GM10248 (cell line): ENCODE measurements around the gene PPP5C.
"Not testable (repeated sequence)": the region's sequence is repeated elsewhere in the genome, so short reads cannot be mapped to it uniquely, and the experiment has no call there.

Source experiments
- CTCF ChIA-PET: fragments of 300-600 bp; sonication (Branson Sonifier 250); formaldehyde crosslinking; extraction: SDS; loops from one replicate; lab custom pipeline; 2021; ENCODE audit warnings: antibody characterized with exemption; lab: Yijun Ruan, JAX
- POLR2A ChIA-PET: fragments of 350-650 bp; sonication (Branson Sonifier 250); formaldehyde crosslinking; extraction: SDS; loops from one replicate; lab custom pipeline; 2020; ENCODE audit warnings: antibody characterized with exemption; lab: Yijun Ruan, JAX
- DNase-seq: peaks from one replicate; pipeline ENCODE4 v3.0.0; 2012; ENCODE audit errors: extremely low spot score
- TF ChIP-seq, protein P1 (sequence below): IDR thresholded peaks from 2 replicates; pipeline ENCODE4 v1.5.1; 2012; ENCODE audit warnings: mild to moderate bottlenecking, low read depth; ENCODE audit errors: extremely low read depth, missing control alignments, control extremely low read depth

The PPP5C gene

DNA sequence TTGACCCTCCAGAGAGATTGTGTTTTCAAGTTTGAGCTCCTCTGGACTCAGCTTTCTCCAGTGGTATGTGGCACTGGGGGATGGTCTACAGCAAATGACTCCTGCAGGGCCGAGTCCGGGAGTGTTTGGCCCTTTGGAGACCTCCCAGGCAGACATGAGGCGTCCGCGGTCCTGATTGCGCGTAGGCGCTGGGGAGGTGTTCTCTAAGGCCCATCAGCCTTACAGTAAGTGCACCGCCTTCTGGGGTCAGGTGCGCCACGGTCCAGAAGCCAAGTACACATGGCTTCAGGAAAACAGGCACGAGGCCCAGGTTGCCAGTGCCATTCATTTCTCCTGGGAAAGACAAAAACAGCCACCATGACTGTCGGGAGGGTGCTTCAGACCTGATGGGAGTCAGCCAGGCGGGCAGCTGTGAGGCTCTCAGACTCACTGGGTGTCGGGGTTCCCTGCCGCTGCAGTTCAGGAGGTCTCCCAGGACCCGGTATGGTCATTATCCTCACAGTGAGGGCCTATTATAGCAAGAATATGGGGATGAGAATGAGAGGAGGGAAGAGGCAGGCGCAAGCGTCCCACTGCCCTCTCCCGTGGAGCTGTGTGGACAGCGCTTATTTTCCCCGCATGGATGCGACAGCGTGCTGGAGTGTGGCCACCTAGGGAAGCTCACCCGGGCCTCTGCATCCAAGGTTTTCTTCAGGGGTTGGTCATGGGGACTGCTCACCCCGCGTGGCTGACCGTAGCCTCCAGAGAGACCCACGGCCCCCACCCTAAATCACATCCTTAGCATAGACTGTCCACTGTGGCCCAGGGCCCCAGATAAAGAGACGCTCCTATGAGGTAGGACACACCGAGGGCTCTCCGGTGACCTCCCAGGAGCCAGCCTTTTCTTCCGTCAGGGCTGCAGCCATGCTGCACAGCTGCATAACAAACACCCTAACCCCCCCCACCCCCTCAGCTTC is 44.7 kb downstream of the PPP5C start:
- TF ChIP-seq, protein P1, sequence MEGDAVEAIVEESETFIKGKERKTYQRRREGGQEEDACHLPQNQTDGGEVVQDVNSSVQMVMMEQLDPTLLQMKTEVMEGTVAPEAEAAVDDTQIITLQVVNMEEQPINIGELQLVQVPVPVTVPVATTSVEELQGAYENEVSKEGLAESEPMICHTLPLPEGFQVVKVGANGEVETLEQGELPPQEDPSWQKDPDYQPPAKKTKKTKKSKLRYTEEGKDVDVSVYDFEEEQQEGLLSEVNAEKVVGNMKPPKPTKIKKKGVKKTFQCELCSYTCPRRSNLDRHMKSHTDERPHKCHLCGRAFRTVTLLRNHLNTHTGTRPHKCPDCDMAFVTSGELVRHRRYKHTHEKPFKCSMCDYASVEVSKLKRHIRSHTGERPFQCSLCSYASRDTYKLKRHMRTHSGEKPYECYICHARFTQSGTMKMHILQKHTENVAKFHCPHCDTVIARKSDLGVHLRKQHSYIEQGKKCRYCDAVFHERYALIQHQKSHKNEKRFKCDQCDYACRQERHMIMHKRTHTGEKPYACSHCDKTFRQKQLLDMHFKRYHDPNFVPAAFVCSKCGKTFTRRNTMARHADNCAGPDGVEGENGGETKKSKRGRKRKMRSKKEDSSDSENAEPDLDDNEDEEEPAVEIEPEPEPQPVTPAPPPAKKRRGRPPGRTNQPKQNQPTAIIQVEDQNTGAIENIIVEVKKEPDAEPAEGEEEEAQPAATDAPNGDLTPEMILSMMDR = no peak
- DNase-seq = no peak
- POLR2A ChIA-PET = interaction anchor here (0.7 kb wide), 1 partner anchor 63 kb away, joined by 6 read pairs; no protein-coding TSS in a partner anchor
- CTCF ChIA-PET = interaction anchor here (1.0 to 1.6 kb wide), 4 partner anchors 11 to 312 kb away, joined by 3 to 5 read pairs (median 3); no protein-coding TSS in a partner anchor

DNA sequence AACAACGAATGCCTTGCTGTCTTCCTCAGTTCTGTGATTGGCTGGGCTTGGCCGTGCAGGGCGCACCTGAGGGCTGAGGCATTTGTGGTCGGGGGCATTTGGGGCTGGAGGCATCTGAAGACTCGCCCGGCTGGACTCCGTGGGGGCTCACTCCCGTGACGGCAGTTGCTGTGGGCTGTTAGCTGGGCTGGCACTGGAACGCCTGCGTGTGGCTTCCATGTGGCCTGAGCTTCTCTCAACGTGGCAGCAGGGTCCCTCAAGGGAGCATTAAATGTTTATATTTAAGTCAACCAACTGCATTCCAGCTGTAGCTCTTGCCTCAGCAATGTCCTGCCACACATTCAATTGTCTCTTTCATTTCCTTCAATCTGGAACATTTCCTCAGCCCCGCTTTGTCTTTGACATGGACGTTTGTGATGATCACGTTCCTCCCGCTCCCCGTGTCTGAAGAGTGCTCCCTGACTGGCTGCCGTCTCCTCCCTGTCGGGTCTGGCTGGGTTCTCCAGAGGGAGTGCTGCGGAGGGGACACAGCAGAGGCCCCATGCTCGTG is 45.4 kb downstream of the PPP5C start:
- TF ChIP-seq, protein P1 = no peak
- CTCF ChIA-PET = interaction anchor here (1.1 kb wide), 1 partner anchor 122 kb away, joined by 3 read pairs; no protein-coding TSS in a partner anchor
- POLR2A ChIA-PET = interaction anchor here (0.7 kb wide), 1 partner anchor 63 kb away, joined by 6 read pairs; no protein-coding TSS in a partner anchor
- no peak for DNase-seq

DNA sequence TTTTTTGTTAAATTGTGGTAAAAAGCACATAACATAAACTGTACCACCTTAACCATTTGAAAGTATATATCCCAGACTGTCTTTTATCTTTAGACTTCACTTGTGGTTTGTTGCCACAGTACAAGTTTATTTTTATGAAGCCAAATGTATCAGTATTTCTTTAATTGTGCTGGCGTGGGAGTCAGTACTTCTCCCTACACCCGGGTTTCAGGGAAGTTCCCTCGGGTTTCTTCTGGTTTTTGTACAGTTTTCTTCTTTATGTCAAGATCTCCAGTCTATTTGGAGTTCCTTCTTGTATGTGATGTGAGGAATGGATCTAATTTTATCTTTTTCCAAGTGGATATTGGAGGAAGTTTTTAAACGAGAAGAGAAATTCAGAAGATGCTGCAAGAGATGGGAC is 46.0 kb downstream of the PPP5C start:
- ChIA-PET CTCF (interaction anchor here (4.0 kb wide), 1 partner anchor 96 kb away, joined by 53 read pairs; no protein-coding TSS in a partner anchor), POLR2A (no interaction called here)
- no peak for DNase-seq
- TF ChIP-seq, protein P1 = no peak

DNA sequence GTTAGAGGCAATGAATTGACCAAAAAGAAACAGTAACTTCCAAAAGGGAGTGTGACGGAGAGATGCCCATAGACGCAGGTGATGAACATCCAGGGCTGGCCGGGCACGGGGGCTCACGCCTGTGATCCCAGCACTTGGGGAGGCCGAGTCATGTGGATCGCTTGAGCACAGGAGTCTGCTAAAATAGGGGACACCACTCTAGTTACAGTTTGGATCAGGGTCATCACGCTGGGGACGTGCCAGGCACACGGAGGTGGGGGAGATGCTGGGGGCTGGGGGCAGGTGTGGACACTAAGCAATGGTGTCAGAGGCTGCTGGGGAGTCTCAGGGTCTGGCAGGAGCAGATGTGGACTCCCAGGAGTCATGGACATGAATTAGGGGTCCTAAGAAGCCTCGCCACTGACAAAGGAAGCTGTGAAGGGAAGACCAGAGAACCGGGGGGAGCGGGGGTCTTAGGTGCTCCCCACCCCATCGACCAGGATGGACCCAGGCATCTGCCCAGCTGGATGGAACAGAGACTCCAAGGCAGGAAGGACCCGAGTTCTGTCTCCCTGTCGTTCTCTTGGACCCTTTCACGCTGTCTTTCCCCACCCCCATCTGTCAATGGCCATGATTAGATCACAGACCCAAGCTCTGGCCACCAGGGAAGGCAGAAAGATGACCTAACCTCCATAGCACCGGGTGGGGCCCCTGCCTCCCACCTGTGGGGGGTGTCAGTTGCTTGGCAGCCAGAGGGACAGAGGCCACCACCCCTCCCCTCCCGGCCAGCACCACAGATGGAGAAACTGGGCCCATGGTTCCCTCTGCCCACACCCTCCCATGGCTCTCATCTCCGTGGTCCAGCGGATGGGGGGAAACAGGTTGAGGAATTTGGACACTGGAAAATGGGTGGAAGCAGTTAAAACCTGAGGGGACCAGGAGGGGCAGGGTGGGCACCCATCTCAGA is 46.8 kb downstream of the PPP5C start:
- TF ChIP-seq, protein P1 = no peak
- no peak for DNase-seq
- ChIA-PET CTCF (interaction anchor here (1.0 to 4.0 kb wide), 6 partner anchors 7 to 150 kb away, joined by 3 to 53 read pairs (median 8); no protein-coding TSS in a partner anchor), POLR2A (no interaction called here)

DNA sequence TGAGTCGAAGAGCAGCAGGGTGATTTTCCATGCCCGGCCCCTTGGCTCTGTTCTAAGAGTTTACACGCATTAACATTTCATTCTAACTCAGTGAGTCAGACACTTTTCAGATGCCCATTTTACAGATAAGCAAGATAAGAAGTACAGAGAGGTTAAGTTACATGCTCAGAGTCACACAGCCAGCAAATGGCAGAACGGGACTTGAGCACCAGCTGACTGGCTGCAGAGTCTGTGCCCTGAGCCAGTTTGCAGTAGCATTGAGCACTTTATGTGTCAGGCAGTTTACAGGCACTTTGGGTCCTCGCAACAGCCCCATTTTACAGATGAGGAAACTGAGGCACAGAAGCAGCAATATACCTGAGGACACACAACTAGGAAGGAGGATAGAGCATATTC is 47.5 kb downstream of the PPP5C start:
- ChIA-PET CTCF (interaction anchor here (0.7 to 4.0 kb wide), 18 partner anchors 8 to 149 kb away, joined by 3 to 53 read pairs (median 4); no protein-coding TSS in a partner anchor), POLR2A (interaction anchor here (0.6 kb wide), 2 partner anchors 456 to 1090 kb away, joined by 5 to 6 read pairs; partner anchors contain the start of genes AP2S1 and KPTN)
- no peak for DNase-seq
- TF ChIP-seq, protein P1 = no peak

DNA sequence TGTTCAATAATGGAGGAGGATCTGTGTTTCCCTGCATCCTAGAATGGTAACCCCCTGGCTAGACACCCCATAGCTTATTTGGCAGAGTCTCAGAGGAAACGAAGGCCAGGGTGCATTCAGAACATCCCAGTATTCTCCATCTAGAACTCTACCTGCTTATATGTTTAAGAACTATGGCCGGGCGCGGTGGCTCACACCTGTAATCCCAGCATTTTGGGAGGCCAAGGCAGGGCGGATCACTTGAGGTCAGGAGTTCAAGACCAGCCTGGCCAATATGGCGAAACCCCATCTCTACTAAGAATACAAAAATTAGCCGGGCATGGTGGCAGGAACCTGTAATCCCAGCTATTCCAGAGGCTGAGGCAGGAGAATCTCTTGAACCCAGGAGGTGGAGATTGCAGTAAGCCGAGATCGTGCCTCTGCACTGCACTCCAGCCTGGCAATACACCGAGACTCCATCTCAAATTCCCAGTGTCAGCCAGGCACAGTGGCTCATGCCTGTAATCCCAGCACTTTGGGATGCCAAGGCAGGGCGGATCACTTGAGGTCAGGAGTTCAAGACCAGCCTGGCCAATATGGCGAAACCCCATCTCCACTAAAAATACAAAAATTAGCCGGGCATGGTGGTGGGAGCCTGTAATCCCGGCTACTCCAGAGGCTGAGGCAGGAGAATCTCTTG is 51.1 kb downstream of the PPP5C start:
- POLR2A ChIA-PET, DNase-seq: not testable (repeated sequence)
- CTCF ChIA-PET = interaction anchor here (0.7 to 1.5 kb wide), 8 partner anchors 11 to 116 kb away, joined by 3 to 6 read pairs (median 3); no protein-coding TSS in a partner anchor
